HEK293 (cell line): ENCODE data around the gene FMO2.

ENCODE experiments used
- CTCF ChIP-seq: fragments of 450-650 bp; formaldehyde crosslinking; IDR thresholded peaks from 2 replicates; pipeline ENCODE4 v1.5.1; 2016; ENCODE audit warnings: missing biosample characterization, missing genetic modification characterization
- HOXA7 ChIP-seq: sonication (generic); formaldehyde crosslinking; IDR thresholded peaks from 2 replicates; pipeline ENCODE4 v1.8.1; 2022; ENCODE audit warnings: missing genetic modification reagents, borderline replicate concordance
- KLF1 ChIP-seq: fragments of 450-650 bp; formaldehyde crosslinking; IDR thresholded peaks from 2 replicates; pipeline ENCODE4 v1.5.1; 2016; ENCODE audit warnings: missing biosample characterization, missing genetic modification characterization
- MYNN ChIP-seq: fragments of 450-650 bp; formaldehyde crosslinking; IDR thresholded peaks from 2 replicates; pipeline ENCODE4 v1.5.1; 2016; ENCODE audit warnings: missing biosample characterization, missing genetic modification characterization, borderline replicate concordance
- REST ChIP-seq: fragments of 450-650 bp; formaldehyde crosslinking; IDR thresholded peaks from 2 replicates; pipeline ENCODE4 v1.5.1; 2016; ENCODE audit warnings: missing biosample characterization, missing genetic modification characterization
- WT1 ChIP-seq: fragments of 450-650 bp; formaldehyde crosslinking; IDR thresholded peaks from 2 replicates; pipeline ENCODE4 v1.5.1; 2016; ENCODE audit warnings: missing biosample characterization, missing genetic modification characterization
- ZBTB7A ChIP-seq: fragments of 450-650 bp; formaldehyde crosslinking; IDR thresholded peaks from 2 replicates; pipeline ENCODE4 v1.5.1; 2016; ENCODE audit warnings: low read depth, missing biosample characterization, missing genetic modification characterization
- ZNF19 ChIP-seq: fragments of 450-650 bp; formaldehyde crosslinking; IDR thresholded peaks from 2 replicates; pipeline ENCODE4; 2016; ENCODE audit warnings: missing biosample characterization, missing genetic modification characterization, low read depth
- ZNF239 ChIP-seq: fragments of 450-650 bp; formaldehyde crosslinking; IDR thresholded peaks from 2 replicates; pipeline ENCODE4 v1.5.1; 2016; ENCODE audit warnings: missing biosample characterization, missing genetic modification characterization
- ZNF274 ChIP-seq, 2 experiments: fragments of 200-500 bp in 1 of 2; fragments of 450-650 bp in 1 of 2; sonication (Bioruptor generic) in 1 of 2; formaldehyde crosslinking in 1 of 2; IDR thresholded peaks; 2 replicates each; pipeline versions ENCODE4 v1.5.1 to v1.6.1; 2014 to 2016; ENCODE audit warnings: borderline replicate concordance in 1 of 2, inconsistent platforms in 1 of 2, low read length in 1 of 2, missing biosample characterization in 1 of 2, missing genetic modification characterization in 1 of 2
- ZNF292 ChIP-seq: fragments of 450-650 bp; formaldehyde crosslinking; IDR thresholded peaks from 2 replicates; pipeline ENCODE4 v1.5.1; 2016; ENCODE audit warnings: low read depth, missing biosample characterization, missing genetic modification characterization, borderline replicate concordance
- ZNF473 ChIP-seq: fragments of 450-650 bp; formaldehyde crosslinking; IDR thresholded peaks from 2 replicates; pipeline ENCODE4 v1.5.1; 2017; ENCODE audit warnings: missing biosample characterization, missing genetic modification characterization
- ZNF645 ChIP-seq: fragments of 450-650 bp; formaldehyde crosslinking; IDR thresholded peaks from 2 replicates; pipeline ENCODE4; 2016; ENCODE audit warnings: missing biosample characterization, missing genetic modification characterization
- ZNF837 ChIP-seq: fragments of 450-650 bp; formaldehyde crosslinking; IDR thresholded peaks from 2 replicates; pipeline ENCODE4 v1.5.1; 2016; ENCODE audit warnings: missing biosample characterization, missing genetic modification characterization

GRCh38 chr1:171138980-171139379, 46.1 kb upstream of the FMO2 start:
- TF ChIP-seq MYNN (tag by site-specific recombination) (no peak), ZNF837 (no peak), WT1 (tag by site-specific recombination) (no peak), CTCF (no peak), ZNF19 (no peak), HOXA7 (CRISPR knock-in tag) (no peak), REST (tag by site-specific recombination) (no peak), ZNF645 (tag by site-specific recombination) (no peak), ZNF292 (no peak), ZBTB7A (tag by site-specific recombination) (no peak), KLF1 (tag by site-specific recombination) (no peak), ZNF473 (tag by site-specific recombination) (no peak), ZNF239 (no peak), ZNF274 (IDR thresholded peaks at IDR 0.05; ENCODE audit: low read length) (no peak), ZNF274 (tag by site-specific recombination; IDR thresholded peaks at IDR 0.05; ENCODE audit: borderline replicate concordance) (no peak)
